Measurements from ENCODE around the gene CDK5.
A peak's percentile ranks its signal among the peaks of the same experiment; 100 is the strongest.

CDK5 gene
- 2.7 to 11.4 (median 6.1) reads per million in 3 experiments for total RNA-seq

- DNase-seq, result no peak
Observed at GRCh38 chr7:151057506-151057988, at the start of gene CDK5. Gene CDK5 (minus strand): TSS chr7:151057897. CDS start chr7:151057848, 49 bp downstream.

- DNase-seq, result no peak
Observed at GRCh38 chr7:151104411-151105235, 46.9 kb upstream of the CDK5 start.

- no peak for DNase-seq
Observed at GRCh38 chr7:151103973-151104372, 46.3 kb upstream of the CDK5 start.

GRCh38 chr7:151102991-151103390 lies 45.3 kb upstream of the CDK5 start:
- no peak for DNase-seq

- DNase-seq, result no peak
Observed at GRCh38 chr7:151101621-151102396, 44.1 kb upstream of the CDK5 start.

GRCh38 chr7:151100921-151101320 lies 43.2 kb upstream of the CDK5 start:
- DNase-seq, result no peak

GRCh38 chr7:151099486-151100211 lies 42.0 kb upstream of the CDK5 start:
- no peak for DNase-seq

GRCh38 chr7:151095828-151096475 lies 38.3 kb upstream of the CDK5 start:
- peak; percentile 55 for DNase-seq

- DNase-seq, result no peak
Observed at GRCh38 chr7:151095123-151095797, 37.6 kb upstream of the CDK5 start.

GRCh38 chr7:151094675-151095074 lies 37.0 kb upstream of the CDK5 start:
- no peak for DNase-seq

GRCh38 chr7:151093748-151094147 lies 36.1 kb upstream of the CDK5 start:
- no peak for DNase-seq

GRCh38 chr7:151091988-151092387 lies 34.3 kb upstream of the CDK5 start:
- no peak for DNase-seq

GRCh38 chr7:151091431-151091830 lies 33.7 kb upstream of the CDK5 start:
- no peak for DNase-seq

- DNase-seq, result no peak
Observed at GRCh38 chr7:151091003-151091402, 33.3 kb upstream of the CDK5 start.

GRCh38 chr7:151089893-151090730 lies 32.4 kb upstream of the CDK5 start:
- no peak for DNase-seq

- DNase-seq, result no peak
Observed at GRCh38 chr7:151088856-151089699, 31.4 kb upstream of the CDK5 start.

GRCh38 chr7:151088019-151088855 lies 30.5 kb upstream of the CDK5 start:
- no peak for DNase-seq

GRCh38 chr7:151087245-151088018 lies 29.7 kb upstream of the CDK5 start:
- DNase-seq, result no peak

All from central memory CD4-positive, alpha-beta T cell (primary cell).